HepG2 (cell line): ENCODE data around the gene TOP2A. TPM values are rescaled to one million over a fixed set of nuclear protein-coding genes. Genes with fewer than 3 reads are reported as not detected.

Experiments
- ARHGAP35 ChIP-seq: sonication (generic); formaldehyde crosslinking; IDR thresholded peaks from 2 replicates; pipeline ENCODE4 v1.9.0; 2022; ENCODE audit warnings: mild to moderate bottlenecking, inconsistent platforms, moderate library complexity, missing genetic modification reagents, borderline replicate concordance
- CHCHD3 ChIP-seq: sonication (generic); formaldehyde crosslinking; IDR thresholded peaks from 2 replicates; pipeline ENCODE4 v1.8.0; 2022; ENCODE audit warnings: mild to moderate bottlenecking, missing genetic modification reagents, moderate library complexity
- MNT ChIP-seq: fragments of 450-650 bp; IDR thresholded peaks from 2 replicates; pipeline ENCODE4 v1.6.1; 2016
- ZBTB33 ChIP-seq: sonication (generic); formaldehyde crosslinking; IDR thresholded peaks from 2 replicates; pipeline ENCODE4 v1.4.0; 2020; ENCODE audit warnings: missing genetic modification reagents
- ZNF281 ChIP-seq: sonication (generic); formaldehyde crosslinking; IDR thresholded peaks from 2 replicates; pipeline ENCODE4 v1.4.0; 2020; ENCODE audit warnings: missing genetic modification reagents, borderline replicate concordance
- ZNF619 ChIP-seq: sonication (generic); formaldehyde crosslinking; IDR thresholded peaks from 2 replicates; pipeline ENCODE4 v1.4.0; 2020; ENCODE audit warnings: mild to moderate bottlenecking, missing genetic modification reagents
- ZNF746 ChIP-seq: sonication (generic); formaldehyde crosslinking; IDR thresholded peaks from 2 replicates; pipeline ENCODE4 v1.8.0; 2022; ENCODE audit warnings: mild to moderate bottlenecking, missing genetic modification reagents
- ZSCAN5A ChIP-seq: sonication (generic); formaldehyde crosslinking; IDR thresholded peaks from 2 replicates; pipeline ENCODE4 v1.8.0; 2022; ENCODE audit warnings: mild to moderate bottlenecking, missing genetic modification reagents, borderline replicate concordance
- polyA plus RNA-seq, 8 experiments: library from polyadenylated mRNA; depleted of rRNA in 3 of 8; stranded (reverse) in 7 of 8; unstranded in 1 of 8; fragments of >200 nt; fragmentation: Illumina TruSeq in 4 of 8; extraction: Trizol in 4 of 8; gene quantifications; 2 replicates each; pipeline versions ENCODE4 v1.2.1 to v1.2.3, GENCODE V29; 2011 to 2016; ENCODE audit warnings: low read depth in 4 of 8, missing spikeins in 1 of 8, mixed read lengths in 1 of 8; ENCODE audit not compliant: insufficient read depth in 1 of 8
- total RNA-seq, 5 experiments: library from RNA; depleted of rRNA; stranded (reverse); fragments of >200 nt; fragmentation: Illumina TruSeq; extraction: Trizol; gene quantifications; 2 replicates each; pipeline ENCODE4 v1.2.3, GENCODE V29; 2016; ENCODE audit warnings: low read depth in 1 of 5

The TOP2A gene
- total and polyA plus RNA-seq, 2 of the 13 experiments (the other 11 are each of a cell fraction or from before 2014, with no cell fraction given) = 108 to 327 TPM

GRCh38 chr17:40361925-40362695 is 55.6 kb downstream of the TOP2A start (continued):
- TF ChIP-seq ZBTB33 = peak; percentile 31; the same call in 1 of the 2 replicates
- TF ChIP-seq ZNF619 = no peak
- TF ChIP-seq ZNF281 = no peak
- no peak for TF ChIP-seq ZSCAN5A (CRISPR knock-in tag)
- no peak for TF ChIP-seq ARHGAP35 (CRISPR knock-in tag)
- no peak for TF ChIP-seq ZNF746
- TF ChIP-seq MNT = peak; percentile 8; the same call in 1 of the 2 replicates
- 0 out of 2 replicates have a peak, but pooled peaks have one; percentile 84 for TF ChIP-seq CHCHD3 (CRISPR knock-in tag)
